Retina (tissue), 1 donor: ENCODE data around the gene RFX6.
"Not testable (repeated sequence)": the region's sequence is repeated elsewhere in the genome, so short reads cannot be mapped to it uniquely, and the experiment has no call there.

Source experiments
- DNase-seq: peaks from one replicate; pipeline ENCODE4 v3.0.0-alpha.2; 2016

Gene RFX6, protein sequence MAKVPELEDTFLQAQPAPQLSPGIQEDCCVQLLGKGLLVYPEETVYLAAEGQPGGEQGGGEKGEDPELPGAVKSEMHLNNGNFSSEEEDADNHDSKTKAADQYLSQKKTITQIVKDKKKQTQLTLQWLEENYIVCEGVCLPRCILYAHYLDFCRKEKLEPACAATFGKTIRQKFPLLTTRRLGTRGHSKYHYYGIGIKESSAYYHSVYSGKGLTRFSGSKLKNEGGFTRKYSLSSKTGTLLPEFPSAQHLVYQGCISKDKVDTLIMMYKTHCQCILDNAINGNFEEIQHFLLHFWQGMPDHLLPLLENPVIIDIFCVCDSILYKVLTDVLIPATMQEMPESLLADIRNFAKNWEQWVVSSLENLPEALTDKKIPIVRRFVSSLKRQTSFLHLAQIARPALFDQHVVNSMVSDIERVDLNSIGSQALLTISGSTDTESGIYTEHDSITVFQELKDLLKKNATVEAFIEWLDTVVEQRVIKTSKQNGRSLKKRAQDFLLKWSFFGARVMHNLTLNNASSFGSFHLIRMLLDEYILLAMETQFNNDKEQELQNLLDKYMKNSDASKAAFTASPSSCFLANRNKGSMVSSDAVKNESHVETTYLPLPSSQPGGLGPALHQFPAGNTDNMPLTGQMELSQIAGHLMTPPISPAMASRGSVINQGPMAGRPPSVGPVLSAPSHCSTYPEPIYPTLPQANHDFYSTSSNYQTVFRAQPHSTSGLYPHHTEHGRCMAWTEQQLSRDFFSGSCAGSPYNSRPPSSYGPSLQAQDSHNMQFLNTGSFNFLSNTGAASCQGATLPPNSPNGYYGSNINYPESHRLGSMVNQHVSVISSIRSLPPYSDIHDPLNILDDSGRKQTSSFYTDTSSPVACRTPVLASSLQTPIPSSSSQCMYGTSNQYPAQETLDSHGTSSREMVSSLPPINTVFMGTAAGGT

DNA sequence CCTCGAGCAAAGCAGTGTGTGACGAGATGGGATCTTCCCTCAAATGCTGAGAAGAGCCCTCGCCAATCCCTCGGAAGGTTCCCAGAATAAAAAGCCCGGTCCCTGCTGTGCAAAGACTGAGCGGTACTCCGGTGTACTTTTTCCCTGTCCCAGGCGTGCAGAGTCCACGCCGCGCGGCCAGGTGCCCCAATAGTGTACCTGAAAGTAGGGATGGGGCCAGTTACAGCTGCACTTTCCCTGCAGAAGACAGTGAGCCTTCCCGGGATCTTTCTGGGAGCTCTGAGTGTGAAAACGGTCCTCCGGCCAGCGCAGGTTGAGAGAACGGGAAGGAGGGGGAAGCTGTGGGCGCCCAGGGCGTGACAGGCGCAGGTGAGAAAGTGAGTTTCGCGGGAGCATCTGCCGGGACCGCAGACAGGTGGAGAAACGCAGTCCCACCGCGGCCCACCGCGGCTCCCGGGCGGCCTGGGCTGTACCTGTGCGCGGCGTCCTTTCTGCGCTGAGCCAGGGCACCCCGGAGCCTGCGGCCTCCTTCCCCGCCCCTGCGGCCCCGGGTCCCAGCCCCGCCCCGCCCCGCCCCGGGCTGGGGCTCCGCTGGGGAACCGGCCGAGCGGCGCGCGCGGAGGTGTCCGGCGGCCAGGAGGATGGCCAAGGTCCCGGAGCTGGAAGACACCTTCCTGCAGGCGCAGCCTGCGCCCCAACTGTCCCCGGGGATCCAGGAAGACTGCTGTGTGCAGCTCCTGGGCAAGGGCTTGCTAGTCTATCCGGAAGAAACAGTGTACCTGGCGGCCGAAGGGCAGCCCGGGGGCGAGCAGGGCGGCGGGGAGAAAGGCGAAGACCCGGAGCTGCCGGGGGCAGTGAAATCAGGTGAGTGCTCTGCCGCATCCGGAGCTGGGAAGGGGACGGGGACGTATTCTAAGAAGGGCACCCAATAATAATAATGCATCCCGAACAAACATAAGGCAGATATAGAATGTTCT, at the start of gene RFX6:
RFX6 (plus strand) TSS at position 608 of the 977 bp plus-strand sequence; CDS start at position 642, 34 bp downstream.
- peak; percentile 44 for DNase-seq

DNA sequence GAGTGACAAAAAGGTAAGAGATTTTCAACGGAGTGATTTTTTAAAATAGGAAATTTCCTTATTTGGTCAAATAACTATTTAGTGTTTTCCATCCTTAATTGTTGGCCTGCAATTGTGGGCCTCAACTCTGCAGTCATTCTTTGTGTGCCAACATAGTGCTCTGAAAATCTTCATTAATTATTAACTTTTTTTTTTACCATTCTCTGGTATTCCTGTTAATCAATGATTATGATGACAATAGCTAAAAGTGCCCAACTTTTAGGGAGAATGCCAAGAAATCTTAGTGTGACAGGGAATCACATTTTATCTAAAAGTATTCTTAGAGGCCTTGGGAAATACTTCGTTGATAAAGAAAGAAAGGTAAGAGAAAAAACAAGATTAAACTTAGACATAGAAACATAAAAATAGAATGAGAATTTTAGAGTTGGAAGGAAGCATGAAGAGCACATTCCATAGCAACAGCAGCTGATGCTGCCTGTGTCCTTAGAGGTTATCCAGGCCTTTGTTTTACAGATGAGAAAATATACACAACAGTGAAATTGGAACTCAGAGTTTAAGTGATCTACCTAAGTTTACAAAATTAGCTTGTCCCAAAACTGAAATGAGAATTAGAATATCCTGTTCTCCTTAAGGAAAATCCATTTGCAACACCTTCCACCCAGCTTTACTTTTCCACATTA, 49.3 kb upstream of the RFX6 start:
- no peak for DNase-seq

DNA sequence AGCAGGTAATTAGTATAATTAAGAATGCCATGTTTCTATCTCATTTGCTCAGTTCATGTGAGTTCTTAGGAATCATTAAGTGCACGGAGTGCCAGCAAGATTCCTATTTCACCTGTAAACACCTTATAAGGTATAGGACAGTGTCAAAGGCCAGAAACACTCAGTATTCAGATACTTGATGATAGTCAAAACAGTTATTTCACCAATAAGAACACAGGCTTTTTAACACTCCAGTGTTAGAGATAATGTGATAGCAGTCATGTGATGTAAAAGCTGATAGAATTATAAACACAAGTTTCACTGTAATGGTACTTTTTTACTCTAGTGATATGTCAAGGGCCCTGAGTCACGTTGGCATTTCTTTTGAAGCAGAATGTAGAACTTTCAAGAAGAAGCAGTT, 48.1 kb upstream of the RFX6 start, which contains the start of gene GPRC6A:
GPRC6A (minus strand) TSS at position 101 of the 400 bp plus-strand sequence; CDS start at position 31, 70 bp downstream.
- no peak for DNase-seq

DNA sequence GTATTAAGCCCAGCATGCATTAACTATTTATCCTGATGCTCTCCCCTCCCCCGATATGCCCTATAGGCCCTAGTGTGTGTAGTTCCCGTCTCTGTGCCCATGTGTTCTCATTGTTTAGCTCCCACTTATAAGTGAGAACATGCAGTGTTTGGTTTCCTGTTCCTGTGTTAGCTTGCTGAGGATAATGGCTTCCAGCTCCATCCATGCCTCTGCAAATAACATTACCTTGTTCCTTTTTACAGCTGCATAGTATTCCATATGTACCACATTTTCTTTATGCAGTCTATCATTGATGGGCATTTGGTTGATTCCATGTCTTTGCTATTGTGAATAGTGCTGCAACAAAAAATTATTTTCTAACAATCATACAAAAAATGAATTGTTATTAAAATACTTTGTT, 42.5 kb upstream of the RFX6 start:
- not testable (repeated sequence) for DNase-seq

DNA sequence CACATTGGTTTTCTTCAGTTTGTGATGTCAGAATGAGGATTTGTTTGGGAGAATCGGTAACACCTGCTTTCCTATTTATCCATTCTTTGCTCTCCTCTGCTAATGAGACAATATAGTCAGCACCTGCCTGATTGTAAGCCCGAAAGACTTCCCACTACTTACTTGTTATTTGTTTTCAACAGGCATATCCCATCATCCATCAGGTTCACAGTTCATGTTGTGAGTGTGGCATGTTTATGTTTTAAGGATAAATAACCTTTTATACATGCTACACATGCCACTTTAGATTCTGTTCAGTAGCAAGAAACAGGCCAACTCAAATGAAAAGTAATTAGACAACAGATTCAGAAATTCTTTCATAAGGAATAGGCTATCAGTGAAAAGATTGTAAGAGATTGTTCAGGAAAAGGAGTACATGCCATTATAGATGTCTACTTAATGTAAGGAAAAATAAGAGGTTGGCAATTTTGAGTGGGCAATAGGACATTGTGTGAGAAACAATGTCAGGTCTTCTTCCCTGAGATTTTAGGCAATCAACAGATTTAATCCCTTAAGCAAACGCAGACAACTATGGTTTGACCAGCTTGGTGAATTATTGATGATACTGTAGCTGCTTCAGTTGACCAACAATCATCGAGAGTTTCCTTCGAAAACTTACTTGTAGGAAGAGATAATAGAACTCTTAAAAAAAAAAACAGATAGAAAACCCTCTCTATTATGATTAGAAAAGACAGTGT, 40.3 kb upstream of the RFX6 start:
- no peak for DNase-seq

DNA sequence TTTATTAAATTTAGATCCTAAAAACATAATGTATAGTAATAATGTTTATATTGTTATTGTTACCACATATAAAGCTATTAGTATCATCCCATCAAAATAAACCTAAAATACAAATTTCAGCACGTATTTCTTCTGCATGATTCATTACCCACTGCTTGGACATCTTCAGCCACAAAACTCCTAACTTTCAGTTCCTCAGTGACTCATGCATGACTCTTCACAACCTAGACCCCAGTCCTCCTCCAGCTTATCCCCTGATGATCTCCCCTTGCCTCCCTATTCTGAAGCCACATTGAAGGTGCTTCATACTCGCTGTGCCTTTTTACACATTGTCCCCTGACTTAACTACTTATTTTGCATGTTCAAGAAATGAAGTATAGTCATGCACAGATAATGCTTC, 37.0 kb upstream of the RFX6 start:
- DNase-seq = no peak

DNA sequence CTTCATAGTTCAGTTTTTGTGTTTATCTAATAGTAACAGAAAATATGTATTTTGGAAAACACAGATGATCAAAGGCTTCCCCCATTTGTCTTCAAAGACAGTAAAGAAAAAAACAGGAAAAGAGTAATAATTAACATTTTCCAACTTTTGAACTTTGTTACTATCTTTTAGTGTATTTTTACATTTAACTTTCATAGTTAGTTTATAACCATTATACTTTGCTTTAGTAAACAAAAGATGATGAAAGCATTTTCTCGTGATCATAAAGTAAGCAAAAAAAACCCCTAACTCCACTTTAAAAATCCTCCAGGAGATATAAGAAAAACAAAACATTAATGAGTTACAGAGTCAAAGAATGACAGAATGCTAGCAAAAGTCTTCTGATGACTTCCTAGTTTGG, 34.6 kb upstream of the RFX6 start:
- no peak for DNase-seq

DNA sequence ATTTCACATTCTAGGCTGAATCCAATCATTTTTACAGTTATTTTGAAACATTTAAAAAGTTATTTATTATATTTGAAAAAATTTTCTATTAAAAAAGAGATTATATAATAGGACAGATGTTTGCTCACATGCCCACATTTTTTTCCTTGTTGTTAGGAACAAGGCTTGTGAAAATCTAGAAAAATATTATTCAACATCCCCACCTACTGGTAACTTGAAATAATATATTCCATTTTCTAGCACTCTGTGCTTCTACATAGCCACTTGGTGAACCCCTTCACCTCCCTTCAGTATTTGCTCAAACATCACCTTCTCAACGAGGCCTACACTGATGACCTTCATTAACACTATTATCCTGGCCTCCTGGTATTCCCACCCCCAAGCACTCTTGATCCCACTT, 29.8 kb upstream of the RFX6 start:
- DNase-seq = no peak

DNA sequence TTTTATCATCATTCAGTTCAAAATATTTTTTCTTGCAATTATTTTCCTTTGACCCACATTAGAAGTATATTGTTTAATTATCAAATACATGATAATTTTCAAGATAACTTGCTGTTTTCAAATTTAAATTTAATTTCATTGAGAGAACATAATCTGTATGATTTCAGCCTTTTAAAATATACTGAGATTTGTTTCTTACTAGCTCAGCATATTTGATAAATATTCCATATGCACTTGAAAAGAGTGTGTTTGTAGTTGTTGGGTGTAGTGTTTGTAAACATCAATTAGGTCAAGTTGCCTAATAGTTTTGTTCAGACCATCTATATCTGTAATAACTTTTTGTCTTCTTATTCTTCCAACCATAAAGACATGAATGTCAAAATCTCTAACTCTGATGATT, 19.0 kb upstream of the RFX6 start:
- no peak for DNase-seq

DNA sequence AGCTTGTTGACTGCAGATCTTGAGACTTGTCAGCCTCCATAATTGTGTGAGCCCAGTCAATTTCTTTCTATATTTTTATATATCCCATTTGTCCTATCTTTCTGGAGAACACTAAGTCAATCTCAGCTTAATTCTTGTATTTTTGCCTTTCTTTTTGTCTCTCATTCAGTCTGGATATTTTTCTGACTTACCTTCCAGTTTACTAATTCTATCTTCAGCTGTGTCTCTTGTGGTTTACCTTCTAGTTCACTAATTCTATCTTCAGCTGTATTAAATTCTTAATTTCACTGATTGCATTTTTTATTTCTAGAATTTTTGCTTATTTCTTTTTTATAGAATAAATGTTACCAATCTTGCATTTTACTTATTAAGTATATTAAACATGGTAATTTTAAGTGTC, 17.8 kb upstream of the RFX6 start:
- no peak for DNase-seq

DNA sequence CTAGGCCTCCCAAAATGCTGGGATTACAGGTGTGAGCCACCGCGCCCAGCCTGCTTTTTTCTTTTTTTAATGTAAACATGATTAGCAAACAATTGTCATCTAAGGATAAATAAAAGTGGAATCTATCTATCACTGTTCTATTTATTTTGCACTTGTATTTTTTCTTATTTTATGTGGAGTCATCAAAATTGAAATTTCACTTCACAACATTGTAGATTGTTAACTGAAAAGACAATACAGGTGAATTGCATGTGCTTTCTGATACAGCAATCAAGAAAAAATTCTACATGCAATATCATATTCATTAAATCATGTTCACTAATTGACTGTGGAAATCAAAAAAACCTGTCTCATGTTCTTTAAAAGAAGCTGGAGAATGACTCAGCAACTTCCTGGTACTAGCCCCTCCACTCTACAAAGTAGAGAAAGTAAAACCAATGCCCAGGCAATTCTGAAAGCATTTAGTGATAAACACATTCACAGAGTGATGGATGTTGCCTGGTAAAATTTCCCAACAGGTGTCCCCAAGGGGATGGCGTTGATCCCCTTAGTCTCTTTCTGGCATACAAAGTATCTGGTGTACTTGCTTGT, 10.7 kb upstream of the RFX6 start:
- DNase-seq = no peak

DNA sequence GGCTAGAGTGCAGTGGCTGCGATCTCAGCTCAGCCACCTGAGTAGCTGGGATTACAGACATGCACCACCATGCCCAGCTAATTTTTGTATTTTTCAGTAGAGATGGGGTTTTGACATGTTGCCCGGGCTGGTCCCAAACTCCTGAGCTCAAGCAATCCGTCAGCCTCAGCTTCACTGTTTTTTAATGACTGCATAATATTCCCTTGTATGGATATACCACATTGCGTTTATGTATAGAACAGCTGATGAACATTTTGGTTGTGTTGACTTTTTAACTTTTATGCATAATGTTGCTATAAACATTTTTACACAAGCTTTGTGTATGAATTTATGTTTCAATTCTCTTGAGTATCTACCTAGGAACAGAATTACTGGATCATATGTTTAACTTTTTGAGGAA, 4.3 kb upstream of the RFX6 start:
- DNase-seq = no peak

DNA sequence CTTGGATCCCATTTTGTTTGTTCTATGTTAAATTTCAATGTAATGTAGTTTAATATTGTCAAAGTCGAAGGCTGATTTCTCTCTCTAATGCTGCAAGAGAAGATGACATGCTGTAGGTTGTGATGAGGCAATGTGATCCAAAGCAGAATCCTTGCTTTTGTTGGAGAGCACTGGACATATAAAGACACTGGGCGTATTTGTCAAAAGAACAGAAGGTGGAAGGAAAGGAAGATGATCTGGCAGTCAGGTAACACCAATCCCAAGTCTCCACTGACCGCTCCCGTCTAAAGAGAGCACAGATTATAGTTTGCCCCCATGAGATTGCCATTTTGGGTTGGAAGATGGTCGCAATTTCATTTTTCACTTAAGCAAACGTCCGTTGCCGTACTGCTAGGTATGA, 935 bp upstream of the RFX6 start:
- DNase-seq = peak; percentile 39

DNA sequence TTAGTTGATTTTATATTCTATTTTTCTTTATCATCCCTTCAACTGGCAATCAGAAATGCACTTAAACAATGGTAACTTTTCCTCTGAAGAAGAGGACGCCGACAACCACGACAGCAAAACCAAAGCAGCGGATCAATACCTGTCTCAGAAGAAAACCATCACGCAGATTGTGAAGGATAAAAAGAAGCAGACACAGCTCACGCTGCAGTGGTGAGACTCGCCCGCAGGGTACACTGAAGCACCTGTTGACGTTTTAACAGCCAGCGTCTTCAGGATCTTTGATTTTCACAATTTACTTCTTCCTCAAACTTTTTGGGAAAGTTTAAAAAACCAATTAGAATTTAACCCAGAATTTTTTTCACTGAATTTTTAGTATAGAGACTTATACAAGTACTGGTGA, 701 bp downstream of the RFX6 start:
- DNase-seq = peak; percentile 34

DNA sequence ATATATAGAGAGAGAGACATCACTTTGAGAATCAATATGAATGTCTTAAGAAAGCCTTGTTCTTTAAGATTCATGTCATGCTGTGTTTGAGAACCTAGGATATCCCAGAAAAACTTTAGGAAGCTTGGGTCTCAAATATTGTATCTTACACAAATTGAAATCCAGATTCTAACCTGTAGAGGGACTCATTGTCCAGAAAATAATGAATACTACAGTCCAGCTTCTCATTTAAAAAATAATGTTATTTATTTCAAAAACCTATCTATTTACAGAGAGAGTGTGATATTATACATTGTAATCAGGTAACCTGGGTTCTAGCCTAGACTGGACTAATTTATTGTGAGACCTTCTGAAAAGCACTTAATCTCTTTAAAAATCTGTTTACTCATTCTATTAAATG, 4.2 kb downstream of the RFX6 start:
- DNase-seq = no peak

DNA sequence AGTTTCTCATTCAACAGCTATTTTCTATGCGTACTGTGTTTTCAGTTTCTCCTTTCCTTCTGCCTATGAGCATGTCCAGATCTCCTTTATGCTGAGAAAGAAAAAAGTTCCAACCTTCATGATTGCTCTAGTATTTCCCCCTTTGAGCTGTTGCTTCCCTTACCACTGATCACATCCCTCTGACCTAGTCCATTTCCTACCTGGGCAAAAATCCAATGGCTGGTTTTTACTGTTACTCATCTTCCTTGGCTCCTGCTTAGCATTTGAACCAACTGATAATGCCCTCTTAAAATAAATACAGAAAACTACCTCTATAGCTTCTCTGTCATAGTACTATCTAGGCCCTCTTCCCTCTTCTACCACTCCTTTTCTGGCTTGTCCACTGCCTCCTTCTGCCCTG, 6.0 kb downstream of the RFX6 start:
- DNase-seq = no peak

DNA sequence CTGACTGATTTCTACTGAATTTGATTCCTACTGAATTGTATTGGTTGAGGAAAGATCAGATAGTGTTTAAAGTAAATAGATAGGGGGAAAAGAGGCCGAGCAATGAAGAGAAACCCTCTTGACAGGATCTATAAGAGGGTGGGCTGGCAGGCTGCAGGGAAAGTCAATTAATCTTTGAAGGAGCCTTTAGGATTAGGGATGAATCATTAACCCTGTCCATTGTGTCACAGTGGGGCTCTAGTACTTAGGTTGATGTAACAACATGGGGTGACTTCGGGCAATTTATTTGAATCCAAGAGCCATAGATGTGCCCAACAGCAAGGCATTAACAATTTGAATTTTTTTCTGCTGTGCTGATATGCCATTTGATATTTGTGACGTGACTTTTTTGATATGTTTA, 7.5 kb downstream of the RFX6 start:
- DNase-seq = no peak

DNA sequence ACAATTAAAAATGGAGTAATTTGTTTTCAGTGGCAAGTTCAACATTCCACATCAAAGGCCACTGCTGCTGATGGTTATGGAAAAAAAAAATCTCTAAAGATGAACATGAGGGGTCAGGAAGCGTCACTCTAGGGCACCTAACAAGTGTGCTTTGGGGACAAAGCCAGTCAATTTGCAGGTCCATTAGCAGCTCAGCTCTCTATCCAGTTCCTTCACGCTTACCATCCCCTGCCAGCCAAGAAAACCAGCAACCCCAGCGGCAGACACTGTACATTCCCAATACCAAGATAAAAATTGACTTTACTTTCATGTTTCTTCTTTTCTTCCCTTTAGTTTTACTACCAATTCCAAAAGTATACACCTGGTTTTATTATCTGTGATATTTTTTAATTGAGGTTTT, 10.1 kb downstream of the RFX6 start:
- peak; percentile 20 for DNase-seq

DNA sequence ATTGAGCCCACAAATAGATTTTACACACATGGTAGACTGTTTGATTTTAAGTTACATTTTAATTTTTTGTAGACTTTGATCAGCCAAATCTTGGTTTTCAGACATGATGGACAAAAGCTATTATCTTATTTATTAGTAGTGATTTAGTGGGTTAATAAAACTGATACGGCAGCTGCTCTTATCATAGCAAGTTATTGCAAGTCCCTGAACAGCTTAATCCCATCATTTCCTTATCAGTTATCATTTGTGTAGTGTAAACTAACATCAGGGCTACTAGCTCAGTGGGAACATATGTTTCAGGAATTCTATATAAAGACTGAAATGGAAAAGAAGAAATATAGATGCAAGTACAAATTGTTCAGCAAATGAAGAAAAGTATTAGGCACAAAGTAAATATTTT, 10.9 kb downstream of the RFX6 start:
- DNase-seq = no peak

DNA sequence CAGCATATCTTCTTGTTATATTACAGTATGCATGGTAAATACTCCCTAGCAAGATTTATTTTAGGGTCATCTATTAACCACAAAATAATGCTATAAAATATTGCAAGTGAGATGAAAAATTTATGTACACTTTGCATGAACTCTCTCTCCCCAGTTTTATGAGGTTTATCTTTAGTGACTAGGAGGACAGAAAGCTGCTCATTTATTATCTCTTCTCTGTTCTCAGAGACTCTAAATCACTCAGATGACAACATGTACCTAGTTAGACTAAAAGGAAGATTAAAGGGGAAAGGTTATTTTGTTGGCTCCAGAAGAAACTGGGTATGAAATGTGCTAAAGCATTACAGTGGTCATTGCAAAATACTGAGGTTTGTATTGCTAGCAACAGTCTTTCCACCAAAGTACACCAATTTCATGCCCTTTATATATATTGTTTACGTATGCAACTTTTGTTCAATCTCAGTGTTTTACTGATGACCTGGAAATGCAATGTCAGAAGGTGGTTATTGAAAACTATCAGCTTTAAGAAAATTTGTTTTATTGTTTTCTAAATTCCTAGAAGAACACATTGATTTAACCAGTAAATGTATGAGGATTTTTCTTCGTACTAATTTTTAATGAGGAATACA, 11.8 kb downstream of the RFX6 start:
- no peak for DNase-seq
